ENCODE measurements around the gene DDAH1.

DDAH1 gene

DNA sequence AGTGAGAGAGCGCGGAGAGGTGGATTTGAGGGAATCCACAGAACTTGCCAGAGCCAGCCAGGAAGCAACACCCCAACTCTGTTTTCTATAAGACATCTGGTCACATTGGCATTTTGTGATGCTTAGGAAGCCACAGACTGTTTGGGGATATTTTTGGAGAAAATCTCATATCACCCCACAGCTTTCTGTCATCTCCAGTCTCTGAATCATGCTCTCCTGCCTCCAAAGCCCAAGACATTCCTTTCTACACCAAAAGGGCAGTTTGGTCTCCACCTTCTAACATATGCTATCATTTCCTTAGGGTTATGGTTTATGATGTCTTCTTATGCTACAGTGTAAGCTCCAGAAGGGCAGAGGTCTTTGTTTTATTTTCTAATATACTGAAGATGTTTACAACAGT is 174.1 kb downstream of the DDAH1 start:
- Histone ChIP-seq H3K4me3 (ENCODE audit: low read length) (no peak overlapping the region), H3K79me2 (ENCODE audit: low read length) (no peaks in the 10 kb centered on the region), H3K9ac (ENCODE audit: low read length) (no peak overlapping the region), H3K27me3 (ENCODE audit: low read depth, low read length) (peaks cover 5% of the 10 kb centered on the region), H3K4me1 (ENCODE audit: low read length) (no peaks in the 10 kb centered on the region), H3K9me3 (ENCODE audit: insufficient read depth, low read length) (no peaks in the 10 kb centered on the region), H3K36me3 (replicated peaks; ENCODE audit: low read depth, low read length) (no peaks in the 10 kb centered on the region), H4K20me1 (ENCODE audit: insufficient read depth, low read length) (no peaks in the 10 kb centered on the region), H2AFZ (ENCODE audit: low read depth, low read length) (no peak overlapping the region), H3K27ac (ENCODE audit: low read length) (no peak overlapping the region), H3K4me2 (ENCODE audit: low read length) (no peak overlapping the region)
- no peak for TF ChIP-seq EZH2phosphoT487 (IDR thresholded peaks at IDR 0.05; ENCODE audit: low read depth)
- TF ChIP-seq CTCF (IDR thresholded peaks at IDR 0.05; ENCODE audit: low read depth, low read length), result no peak

- no peak overlapping the region for H3K9ac ChIP-seq (ENCODE audit: low read length)
- H3K4me1 ChIP-seq (ENCODE audit: low read length), result no peaks in the 10 kb centered on the region
- no peak overlapping the region for H3K4me2 ChIP-seq (ENCODE audit: low read length)
- H2AFZ ChIP-seq (ENCODE audit: low read depth, low read length), result no peak overlapping the region
- no peak overlapping the region for H3K4me3 ChIP-seq (ENCODE audit: low read length)
- H3K36me3 ChIP-seq (replicated peaks; ENCODE audit: low read depth, low read length), result no peaks in the 10 kb centered on the region
- no peaks in the 10 kb centered on the region for H3K9me3 ChIP-seq (ENCODE audit: insufficient read depth, low read length)
- peaks cover 5% of the 10 kb centered on the region for H3K27me3 ChIP-seq (ENCODE audit: low read depth, low read length)
- TF ChIP-seq CTCF (IDR thresholded peaks at IDR 0.05; ENCODE audit: low read depth, low read length), result no peak
- no peak for TF ChIP-seq EZH2phosphoT487 (IDR thresholded peaks at IDR 0.05; ENCODE audit: low read depth)
- H3K79me2 ChIP-seq (ENCODE audit: low read length), result no peaks in the 10 kb centered on the region
- H4K20me1 ChIP-seq (ENCODE audit: insufficient read depth, low read length), result no peaks in the 10 kb centered on the region
- H3K27ac ChIP-seq (ENCODE audit: low read length), result no peak overlapping the region
These were observed 175.1 kb downstream of the DDAH1 start for GRCh38 chr1:85289848-85290335.

DNA sequence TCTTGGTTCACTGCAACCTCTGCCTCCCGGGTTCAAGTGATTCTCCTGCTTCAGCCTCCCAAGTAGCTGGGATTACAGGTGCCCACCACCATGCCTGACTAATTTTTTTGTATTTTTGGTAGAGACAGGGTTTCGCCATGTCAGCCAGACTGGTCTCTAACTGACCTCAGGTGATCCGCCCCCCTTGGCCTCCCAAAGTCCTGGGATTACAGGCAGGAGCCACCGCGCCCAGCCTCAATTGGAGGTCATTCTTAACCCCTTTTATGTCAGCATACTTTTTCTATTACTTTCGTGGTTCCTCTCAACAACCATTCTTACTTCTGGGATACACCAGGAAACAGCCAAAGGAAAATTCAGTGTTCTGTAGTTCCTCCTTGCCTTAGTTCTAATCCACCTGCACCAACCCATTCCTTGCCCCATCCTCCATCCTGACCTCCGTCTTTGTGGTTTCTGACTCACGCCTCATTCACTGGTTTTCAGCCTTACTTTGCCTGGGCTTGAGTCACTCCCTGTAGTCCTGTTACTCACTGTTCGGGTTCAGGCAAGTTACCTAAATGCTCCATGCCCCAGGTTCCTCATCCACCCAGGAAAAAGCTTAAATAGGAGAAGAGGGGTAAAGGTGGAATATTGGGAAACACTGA is 175.6 kb downstream of the DDAH1 start:
- H3K9ac ChIP-seq (ENCODE audit: low read length), result no peak overlapping the region
- H3K4me3 ChIP-seq (ENCODE audit: low read length), result no peak overlapping the region
- no peak overlapping the region for H3K4me2 ChIP-seq (ENCODE audit: low read length)
- no peak for TF ChIP-seq EZH2phosphoT487 (IDR thresholded peaks at IDR 0.05; ENCODE audit: low read depth)
- no peak for TF ChIP-seq CTCF (IDR thresholded peaks at IDR 0.05; ENCODE audit: low read depth, low read length)
- no peaks in the 10 kb centered on the region for H3K4me1 ChIP-seq (ENCODE audit: low read length)
- H2AFZ ChIP-seq (ENCODE audit: low read depth, low read length), result no peak overlapping the region
- no peaks in the 10 kb centered on the region for H4K20me1 ChIP-seq (ENCODE audit: insufficient read depth, low read length)
- no peak overlapping the region for H3K27ac ChIP-seq (ENCODE audit: low read length)
- H3K27me3 ChIP-seq (ENCODE audit: low read depth, low read length), result peaks cover 5% of the 10 kb centered on the region
- H3K36me3 ChIP-seq (replicated peaks; ENCODE audit: low read depth, low read length), result no peaks in the 10 kb centered on the region
- no peaks in the 10 kb centered on the region for H3K79me2 ChIP-seq (ENCODE audit: low read length)
- H3K9me3 ChIP-seq (ENCODE audit: insufficient read depth, low read length), result no peaks in the 10 kb centered on the region

- Histone ChIP-seq H3K4me3 (ENCODE audit: low read length) (no peak overlapping the region), H3K27ac (ENCODE audit: low read length) (no peak overlapping the region), H3K79me2 (ENCODE audit: low read length) (no peaks in the 10 kb centered on the region), H3K9me3 (ENCODE audit: insufficient read depth, low read length) (no peaks in the 10 kb centered on the region), H3K9ac (ENCODE audit: low read length) (no peak overlapping the region), H3K27me3 (ENCODE audit: low read depth, low read length) (no peaks in the 10 kb centered on the region), H3K4me2 (ENCODE audit: low read length) (no peak overlapping the region), H3K36me3 (replicated peaks; ENCODE audit: low read depth, low read length) (no peaks in the 10 kb centered on the region), H2AFZ (ENCODE audit: low read depth, low read length) (no peak overlapping the region), H4K20me1 (ENCODE audit: insufficient read depth, low read length) (no peaks in the 10 kb centered on the region), H3K4me1 (ENCODE audit: low read length) (peaks cover 4% of the 10 kb centered on the region; the same call in 1 of the 2 replicates)
- TF ChIP-seq CTCF (IDR thresholded peaks at IDR 0.05; ENCODE audit: low read depth, low read length), result no peak
- TF ChIP-seq EZH2phosphoT487 (IDR thresholded peaks at IDR 0.05; ENCODE audit: low read depth), result no peak
These were observed 180.8 kb downstream of the DDAH1 start for GRCh38 chr1:85284202-85284601.
